Stomach (tissue), 4 donors: Measurements from ENCODE around the gene INTS1.

Experiments
- EP300 ChIP-seq: sonication (generic); formaldehyde crosslinking; IDR thresholded peaks from one replicate; pipeline ENCODE4 v1.6.1; 2017; ENCODE audit warnings: antibody characterized with exemption
- POLR2A ChIP-seq, 4 donors: fragments of 450-650 bp; IDR thresholded peaks; one replicate each; pipeline ENCODE4 v1.6.1; 2016; ENCODE audit warnings: antibody characterized with exemption in 4 of 4, control low read depth in 2 of 4, mild to moderate bottlenecking in 1 of 4, moderate library complexity in 1 of 4

DNA sequence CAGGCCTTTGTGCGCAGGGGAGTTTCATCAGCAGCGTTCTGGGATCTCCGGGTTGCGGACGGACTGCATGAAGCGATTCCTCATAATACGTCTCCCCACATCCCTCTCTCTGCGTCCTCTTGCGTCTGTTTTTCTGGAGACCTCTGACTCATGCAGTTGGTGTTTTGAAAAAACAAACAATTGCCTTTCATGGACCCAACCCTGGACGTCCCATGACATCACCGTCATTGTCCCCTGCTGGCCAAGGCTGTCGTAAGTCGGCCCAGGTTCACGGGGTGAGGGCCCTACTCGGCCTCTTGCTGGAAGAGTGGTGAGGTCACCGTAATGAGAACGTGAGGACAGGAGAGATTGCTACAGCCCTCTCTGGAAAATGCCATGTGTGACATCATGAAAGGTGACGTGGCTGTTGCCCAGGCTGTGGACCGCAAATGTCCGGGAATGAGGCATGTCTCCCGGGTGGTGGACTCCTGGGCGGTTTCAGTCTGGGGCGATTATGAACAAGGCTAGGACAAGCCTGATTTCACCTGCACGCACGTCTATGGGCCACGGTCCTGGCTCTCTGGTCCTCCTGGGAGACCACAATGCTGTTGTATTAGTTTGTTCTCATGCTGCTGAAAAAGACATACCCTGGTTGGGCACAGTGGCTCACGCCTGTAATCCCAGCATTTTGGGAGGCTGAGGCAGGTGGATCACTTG is 16.5 kb upstream of the INTS1 start:
- TF ChIP-seq EP300 (no peak), POLR2A (IDR thresholded peaks at IDR 0.05) (no peak)
